ENCODE results near the gene BMP8A.
"Not testable (repeated sequence)": the region's sequence is repeated elsewhere in the genome, so short reads cannot be mapped to it uniquely, and the experiment has no call there.

The BMP8A gene

DNA sequence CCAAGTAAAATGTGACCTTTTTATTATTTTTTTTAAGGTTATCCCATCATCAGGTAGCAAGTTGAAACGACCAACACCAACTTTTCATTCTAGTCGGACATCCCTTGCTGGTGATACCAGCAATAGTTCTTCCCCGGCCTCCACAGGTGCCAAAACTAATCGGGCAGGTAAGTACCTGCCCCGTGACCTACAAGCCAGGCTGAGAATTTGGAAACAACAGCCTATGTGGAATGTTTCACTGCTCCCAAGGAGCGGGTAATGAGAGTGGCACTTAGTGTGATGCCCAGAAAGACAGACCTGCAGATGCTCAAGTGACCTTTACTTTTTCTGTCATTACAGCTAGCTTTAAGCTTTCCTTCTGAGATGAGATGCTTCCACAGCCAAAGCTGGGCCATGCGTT is 6.9 kb upstream of the BMP8A start:
- DNase-seq, result no peak

DNA sequence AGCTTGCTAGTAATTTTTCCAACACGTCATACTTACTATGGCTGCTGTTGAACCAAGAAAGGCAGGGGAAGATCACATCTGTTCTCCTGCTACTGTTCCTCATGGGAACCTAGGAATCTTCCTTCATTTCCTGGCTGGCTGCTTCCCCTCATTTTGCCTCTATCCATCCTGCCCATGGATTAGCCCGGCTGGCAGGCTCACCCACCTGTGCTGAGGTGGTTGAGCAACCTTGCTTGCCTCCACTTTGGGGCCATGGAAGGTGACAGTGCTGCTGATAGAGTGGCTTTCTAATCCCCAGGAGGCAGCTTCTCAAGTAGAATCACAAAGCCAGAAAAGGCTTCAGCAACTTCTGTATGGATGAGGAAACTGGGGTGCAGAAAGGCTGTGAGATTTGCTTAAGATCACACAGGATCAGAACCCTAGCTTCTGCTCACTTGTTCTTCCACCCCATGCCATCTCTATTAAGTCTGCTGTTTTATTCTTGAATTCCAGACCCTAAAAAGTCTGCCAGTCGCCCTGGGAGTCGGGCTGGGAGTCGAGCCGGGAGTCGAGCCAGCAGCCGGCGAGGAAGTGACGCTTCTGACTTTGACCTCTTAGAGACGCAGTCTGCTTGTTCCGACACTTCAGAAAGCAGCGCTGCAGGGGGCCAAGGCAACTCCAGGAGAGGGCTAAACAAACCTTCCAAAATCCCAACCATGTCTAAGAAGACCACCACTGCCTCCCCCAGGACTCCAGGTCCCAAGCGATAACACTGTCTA is 6.2 kb upstream of the BMP8A start:
- no peak for DNase-seq

DNA sequence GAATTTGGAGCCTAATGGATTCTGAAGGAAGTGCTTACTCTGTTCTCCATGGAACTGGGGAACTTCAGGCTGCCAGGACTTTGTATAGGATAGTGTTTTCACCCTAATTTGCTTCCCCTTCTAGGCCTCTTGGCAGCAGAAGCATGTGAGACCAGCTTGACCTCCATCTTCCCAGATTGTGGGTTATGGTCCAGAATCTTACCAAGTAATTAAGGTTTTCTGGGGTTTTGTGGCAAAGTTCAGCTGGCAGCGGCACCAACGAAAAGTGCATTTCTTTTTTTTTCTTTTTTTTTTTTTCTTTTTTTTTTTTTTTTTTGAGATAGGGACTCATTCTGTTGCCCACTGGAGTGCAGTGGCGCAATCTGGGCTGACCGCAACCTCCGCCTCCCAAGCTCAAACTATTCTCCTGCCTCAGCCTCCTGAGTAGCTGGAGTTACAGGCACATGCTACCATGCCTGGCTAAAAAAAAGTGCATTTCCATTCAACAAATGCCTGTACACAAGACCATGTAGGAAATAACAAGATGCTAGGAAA is 3.4 kb upstream of the BMP8A start:
- no peak for DNase-seq

DNA sequence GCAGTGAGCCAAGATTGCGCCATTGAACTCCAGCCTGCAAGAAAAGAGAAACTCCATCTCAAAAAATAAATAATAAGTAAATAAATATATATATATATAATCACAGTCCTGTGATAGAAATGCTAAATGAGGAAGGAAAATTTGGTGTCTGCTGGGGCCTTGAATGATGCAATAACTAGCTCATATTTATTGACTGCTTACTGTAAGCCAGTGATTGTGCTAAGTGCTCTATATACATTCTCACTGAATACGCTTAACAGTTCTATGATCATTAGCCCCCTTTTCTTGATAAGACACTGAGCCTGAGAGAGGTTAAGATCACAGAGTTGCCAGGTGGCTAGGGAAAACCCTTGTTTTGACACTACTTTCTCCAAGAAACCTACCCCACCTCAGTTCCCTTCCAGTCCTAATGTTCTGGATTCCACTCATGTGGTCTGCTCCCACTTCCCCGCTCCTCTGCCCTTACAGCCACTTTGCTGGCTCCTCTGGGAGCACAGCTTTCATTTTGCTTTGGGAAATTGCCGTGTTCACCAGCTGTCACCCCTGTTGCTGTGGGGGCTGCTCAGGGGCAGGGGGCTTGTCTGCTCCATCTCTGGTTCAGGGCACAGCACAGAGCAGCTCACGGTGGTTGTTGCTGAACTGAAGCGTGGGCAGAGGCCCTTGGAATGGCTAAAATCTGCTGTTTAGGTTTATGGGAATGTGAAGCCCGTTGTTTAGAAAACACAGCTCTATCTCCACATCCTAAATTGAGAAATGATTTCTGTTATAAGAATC is 2.5 kb upstream of the BMP8A start:
- DNase-seq, result no peak

DNA sequence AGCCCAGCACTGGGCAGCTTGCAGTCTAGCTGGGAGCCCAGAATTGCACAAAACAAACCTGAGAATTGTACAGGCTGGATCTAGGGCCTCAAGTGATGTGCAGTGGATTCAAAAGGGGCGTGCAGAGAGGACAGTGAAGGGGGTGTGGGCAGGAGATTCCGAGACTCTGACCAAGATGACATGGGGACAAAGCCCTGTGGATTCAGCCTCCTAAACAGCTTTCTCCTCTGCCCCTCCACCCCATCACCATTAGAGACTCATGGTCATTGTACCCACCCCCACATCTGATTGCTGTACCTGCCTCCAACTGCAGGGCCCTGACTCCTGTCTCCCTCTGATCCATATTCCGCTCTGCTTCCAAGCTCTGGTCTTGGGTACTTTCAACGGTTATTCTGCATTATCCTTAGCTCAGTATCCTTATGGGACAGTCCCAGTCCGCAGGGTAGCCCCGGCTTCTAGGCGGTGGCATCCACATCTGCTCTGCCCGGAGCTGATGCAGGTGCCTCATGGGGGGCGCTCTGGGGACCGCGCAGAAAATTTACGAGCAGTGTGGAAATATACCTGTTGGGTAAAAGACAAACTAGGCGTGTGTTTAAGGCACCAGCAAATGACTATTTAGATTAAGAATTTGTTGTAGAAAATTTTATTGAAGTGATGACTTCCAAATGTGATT is 1.7 kb upstream of the BMP8A start:
- no peak for DNase-seq

DNA sequence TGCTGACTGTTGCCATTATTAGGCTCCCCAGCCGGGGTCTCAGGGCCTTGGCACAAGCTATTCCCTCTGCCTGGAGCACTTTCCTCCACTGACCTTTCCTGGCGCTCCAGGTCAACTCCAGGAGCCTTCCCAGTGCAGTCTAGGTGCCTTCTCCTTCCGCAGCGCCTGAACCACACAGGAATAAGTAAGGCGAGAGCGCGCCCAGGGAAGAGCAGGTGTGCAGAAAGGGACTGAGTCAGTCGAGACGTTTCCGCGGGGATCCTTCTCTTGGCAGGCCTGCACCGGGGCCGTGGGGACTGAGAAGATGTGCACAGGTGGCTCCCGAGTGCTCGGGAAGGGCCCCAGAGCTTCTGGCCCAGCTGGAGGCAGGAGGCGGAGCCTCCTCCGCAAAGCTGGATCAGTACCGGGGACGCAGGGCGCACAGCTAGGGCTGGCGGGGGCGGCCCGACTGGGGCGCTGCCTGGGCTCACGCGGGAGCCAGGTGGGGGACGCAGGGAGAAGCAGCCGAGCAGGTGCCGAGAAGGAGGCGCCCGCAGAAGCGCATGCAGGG is 765 bp upstream of the BMP8A start:
- DNase-seq, result no peak

DNA sequence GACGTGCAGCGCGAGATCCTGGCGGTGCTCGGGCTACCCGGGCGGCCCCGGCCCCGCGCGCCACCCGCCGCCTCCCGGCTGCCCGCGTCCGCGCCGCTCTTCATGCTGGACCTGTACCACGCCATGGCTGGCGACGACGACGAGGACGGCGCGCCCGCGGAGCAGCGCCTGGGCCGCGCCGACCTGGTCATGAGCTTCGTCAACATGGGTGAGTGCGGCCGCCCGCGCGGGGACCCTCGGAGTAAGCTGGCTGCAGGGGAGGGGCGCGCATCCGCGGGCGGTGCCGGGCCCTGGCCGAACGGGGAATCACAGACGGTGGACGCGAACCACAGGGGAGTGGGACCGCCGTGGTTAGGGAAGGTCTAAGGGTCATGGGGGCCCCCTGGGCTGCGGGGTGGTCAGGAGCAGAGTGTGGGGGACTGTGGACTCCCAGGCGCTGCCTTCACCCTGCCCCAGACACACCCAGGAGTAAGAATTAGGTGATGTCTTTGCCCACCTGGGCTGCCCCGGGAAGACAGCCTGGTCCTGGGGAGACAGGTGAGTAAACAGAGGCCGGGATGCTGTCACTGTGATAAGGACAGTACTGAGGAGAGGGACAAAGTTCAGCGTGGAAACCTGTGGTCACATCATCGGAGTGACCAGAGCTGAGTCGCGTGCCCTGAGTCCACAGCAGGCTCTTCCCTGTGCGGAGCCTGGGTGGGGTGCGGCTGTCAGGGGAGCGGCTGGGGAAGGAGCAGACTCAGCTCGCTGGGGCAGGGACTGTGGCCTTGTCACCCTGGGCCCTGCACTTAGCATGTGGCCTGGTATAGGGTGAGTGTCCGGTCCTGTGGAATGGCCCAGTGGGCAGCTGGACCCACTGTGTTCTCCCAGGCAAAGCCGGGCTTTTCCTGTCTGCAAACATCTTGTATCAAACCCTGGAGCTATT is 944 bp downstream of the BMP8A start:
- not testable (repeated sequence) for DNase-seq

DNA sequence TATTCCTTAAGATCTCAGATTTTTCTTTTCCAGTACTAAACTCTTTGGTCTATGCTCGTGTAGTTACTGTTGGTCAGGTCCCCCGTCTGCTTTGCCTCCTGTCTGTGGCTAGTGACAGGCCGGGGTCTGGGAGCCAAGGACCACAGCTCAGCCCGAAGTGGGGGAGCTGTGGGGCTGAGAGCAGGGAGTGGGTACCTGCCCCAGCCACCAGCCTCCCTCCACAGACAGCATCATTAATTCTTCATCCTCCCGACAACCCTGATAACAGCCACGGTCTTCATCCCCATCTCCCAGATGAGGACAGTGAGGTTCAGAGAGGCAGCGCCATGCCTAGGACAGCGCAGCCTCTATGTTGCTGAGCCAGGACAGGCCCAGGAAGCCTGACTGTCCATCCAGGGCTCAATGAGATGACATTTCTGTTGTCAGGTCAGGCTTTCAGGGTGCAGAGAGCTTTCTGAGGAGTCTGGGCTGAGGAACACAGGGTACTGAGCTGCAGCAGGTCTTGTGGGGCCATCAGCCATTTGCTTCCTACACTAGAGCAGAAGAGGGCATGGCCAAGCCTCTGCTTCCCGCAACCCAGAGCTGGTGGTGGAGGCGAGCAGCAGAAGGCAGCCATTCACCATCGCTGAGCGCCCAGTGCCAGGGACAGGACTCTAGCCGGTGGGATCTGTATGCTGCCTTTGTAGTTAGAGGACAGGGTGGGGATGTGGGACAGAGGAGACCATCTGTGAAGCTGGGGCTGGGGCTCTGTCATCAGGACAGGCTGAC is 1.8 kb downstream of the BMP8A start:
- not testable (repeated sequence) for DNase-seq

DNA sequence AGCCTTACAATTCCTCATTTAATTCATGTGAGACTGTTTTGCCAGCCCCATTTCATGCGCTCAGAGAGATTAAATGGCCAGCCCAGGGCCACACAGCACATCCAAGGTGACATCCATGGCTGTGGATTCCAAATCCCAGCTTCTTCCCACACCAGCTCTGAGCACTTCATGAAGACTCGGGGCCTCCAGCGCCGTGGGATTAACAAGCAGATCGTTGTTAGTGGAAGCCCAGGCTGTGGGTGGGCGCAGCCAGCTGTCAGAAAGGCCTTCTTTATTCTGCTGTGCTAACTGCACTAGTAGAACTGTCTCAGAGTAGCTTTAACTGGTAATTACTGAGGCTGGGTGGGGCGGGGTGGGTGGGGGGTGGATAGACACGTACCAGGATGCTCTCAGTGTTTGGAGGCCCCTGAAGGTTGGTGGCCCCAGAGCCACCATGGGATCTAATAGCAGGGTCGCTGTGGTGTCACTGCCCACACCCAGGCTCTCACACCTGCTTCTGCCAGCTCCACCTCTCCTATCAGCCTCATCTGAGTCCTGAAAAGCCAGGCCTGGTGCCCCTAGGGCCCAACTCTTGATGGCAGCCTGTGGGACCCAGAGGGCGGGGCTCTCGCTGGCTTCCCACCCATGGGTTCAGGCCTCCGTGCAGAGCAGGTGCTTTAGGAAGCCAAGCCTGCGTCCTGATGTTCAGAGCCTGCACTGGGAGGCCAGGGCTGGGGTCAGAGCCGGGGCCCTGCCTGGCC is 3.4 kb downstream of the BMP8A start:
- no peak for DNase-seq

DNA sequence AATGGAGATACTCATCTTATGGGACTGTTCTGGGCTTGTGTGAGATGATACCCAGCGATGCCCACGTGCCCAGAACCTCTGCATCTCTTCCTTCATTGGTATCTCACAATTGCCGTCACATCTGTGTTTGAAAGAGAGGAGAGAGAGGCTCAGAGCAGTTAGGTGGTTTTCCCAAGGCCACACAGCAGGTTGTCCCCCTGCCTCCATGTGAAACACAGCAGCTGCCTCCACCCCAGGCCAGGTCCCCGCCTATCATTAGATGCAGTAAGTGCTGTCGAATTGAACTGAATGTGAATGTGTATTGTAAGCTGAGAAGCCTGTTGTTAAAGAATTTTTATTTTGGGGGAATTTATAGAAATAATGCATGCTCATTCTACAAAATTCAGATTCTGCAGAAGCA is 5.1 kb downstream of the BMP8A start:
- DNase-seq, result not testable (repeated sequence)

DNA sequence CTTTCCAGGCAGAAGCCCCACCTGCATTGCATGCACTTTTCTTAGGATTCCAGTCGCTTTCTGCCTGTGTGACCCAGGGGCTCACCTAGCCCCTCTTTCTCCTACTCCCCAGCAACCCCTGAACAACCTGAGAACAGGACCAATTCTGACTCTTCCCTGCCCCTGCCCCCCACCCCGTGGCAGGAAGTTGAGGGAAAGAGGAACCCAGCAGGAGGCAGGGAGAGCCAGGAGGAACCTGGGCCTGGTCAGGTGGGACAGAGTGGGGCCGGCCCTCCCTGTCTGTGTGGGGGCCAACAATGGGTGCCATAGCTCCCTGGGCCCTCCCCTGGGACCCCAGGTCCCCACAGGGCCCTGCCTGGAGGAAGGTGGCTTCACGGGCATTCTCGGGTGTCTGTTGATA is 6.1 kb downstream of the BMP8A start:
- DNase-seq, result no peak

DNA sequence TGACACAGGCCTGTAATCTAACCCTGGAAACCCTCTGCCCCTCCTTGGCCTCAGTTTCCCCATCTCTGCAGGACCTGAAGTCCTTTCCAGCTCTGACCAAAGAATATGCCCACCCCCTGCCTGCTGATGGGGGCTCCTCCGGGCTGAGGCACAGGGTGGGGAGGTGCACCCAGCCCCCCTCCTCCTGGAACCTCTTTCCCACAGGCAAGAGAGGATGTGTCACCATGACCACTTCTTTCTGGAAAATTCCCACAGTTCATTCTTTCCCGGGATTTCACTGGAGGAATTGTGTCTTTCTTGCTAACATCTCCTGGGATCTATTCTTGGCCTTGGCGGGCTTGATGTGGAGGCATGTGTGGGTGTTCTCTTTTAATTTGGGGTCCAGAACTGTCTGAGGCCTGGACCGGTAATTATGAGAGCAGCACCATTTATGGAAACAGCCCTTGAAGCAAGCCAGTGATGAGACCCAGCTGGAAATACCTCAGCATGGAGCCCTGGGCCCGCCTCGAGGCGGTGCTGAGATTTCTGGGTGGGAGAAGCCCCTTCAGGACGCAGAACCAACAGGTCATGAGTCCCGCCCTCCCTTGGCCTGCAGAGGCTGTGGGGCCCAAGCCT is 6.8 kb downstream of the BMP8A start:
- DNase-seq, result not testable (repeated sequence)

DNA sequence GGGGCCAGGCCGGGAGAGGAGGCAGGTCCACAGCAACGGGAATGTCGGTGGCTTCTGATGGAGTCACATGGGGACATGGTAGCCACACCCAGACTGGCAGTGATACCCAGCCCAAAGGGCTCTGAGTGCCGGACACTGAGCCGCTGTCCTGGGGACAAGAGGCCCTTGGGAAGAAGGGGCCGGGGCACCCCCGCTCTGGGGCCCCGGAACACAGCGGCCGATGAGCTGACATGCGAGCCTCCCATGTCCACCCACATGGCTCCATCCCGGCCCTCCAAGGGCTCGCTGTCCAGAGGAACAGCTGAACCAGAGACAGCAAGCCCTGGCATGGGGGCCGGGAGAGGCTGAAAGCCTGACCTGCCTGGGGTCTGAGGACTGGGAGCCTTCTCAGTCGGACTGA is 7.4 kb downstream of the BMP8A start:
- DNase-seq, result not testable (repeated sequence)

DNA sequence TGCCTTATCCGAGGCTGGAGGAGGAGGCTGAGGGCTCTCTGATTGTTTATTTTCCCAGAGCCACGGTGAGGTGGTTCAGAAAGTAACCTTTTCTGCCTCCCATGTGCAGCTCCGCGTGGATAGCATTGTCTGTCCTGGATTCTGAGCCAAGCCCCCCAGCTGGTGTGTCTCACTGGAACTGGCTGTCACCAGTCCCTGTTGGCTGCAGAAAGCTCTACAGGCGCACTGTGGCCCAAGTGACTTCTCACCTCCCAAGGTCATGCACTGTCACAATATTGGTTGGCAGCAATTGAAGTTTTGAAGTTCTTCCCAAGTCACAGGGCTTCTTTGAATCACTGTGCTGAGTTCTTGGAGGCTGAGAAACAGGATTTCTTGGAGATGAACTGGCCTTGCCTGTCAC is 8.2 kb downstream of the BMP8A start:
- DNase-seq, result no peak

DNA sequence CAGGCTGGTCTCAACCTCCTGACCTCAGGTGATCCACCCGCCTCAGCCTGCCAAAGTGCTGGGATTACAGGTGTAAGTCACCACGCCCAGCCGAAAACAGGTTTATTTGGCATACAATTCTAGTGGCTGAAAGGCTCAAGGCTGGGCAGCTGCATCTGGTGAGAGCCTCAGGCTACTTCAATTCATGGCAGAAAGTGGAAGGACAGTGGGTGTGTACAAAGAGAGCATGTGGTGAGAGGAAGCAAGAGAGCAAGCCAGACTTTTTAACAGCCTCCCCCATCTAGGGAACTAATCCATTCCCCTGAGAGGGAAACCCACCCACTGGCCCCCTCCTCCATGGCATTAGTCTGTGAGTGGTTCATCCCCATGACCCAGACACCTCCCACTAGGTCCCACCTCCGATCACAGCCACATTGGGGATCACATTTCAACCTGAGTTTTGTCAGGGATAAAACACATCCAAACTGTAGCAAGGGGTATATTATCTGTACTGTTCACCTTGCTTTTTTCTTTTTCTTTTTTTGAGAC is 9.5 kb downstream of the BMP8A start:
- DNase-seq, result no peak

DNA sequence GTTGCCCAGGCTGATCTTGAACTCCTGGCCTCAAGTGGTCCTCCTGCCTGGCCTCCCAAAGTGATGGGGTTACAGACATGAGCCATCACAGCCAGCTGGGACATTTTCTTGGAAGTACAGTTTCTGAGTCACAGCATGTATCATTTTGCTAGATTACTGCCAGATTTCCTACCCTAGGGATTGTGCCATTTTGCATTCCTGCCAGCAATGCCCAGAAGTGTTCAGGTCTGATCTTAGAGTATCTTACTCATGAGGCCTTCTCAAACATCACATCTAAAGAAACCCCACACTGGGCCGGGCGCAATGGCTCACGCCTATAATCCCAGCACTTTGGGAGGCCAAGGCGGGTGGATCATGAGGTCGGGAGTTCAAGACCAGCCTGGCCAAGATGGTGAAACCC is 10.2 kb downstream of the BMP8A start:
- DNase-seq, result no peak

DNA sequence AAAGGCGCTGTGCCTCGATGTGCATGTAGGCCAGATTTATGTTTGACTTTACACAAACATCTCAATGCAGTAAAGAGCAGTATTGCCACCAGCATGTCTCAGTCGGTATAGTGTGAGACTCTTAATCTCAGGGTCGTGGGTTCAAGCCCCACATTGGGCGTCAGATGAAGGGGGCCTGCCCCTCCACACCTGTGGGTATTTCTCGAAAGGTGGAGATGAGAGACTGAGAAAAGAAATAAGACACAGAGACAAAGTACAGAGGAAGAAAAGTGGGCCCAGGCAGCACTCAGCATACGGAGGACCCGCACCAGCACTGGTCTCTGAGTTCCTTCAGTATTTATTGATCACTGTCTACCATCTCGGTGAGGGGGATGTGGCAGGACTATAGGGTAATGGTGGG is 13.0 kb downstream of the BMP8A start:
- not testable (repeated sequence) for DNase-seq

DNA sequence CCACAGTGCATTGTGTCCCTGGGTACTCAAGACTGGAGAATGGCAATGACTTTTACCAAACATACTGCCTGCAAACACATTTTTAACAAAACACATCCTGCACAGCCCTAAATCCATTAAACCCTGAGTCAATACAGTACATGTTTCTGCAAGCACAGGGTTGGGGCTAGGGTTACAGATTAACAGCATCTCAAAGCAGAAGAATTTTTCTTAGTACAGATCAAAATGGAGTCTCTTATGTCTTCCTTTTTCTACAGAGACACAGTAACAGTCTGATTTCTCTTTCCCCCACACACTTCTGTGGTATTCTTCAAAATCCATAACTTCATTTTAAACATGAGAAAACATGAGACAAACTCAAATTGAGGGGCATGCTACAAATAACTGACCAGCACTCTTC is 13.9 kb downstream of the BMP8A start:
- no peak for DNase-seq

DNA sequence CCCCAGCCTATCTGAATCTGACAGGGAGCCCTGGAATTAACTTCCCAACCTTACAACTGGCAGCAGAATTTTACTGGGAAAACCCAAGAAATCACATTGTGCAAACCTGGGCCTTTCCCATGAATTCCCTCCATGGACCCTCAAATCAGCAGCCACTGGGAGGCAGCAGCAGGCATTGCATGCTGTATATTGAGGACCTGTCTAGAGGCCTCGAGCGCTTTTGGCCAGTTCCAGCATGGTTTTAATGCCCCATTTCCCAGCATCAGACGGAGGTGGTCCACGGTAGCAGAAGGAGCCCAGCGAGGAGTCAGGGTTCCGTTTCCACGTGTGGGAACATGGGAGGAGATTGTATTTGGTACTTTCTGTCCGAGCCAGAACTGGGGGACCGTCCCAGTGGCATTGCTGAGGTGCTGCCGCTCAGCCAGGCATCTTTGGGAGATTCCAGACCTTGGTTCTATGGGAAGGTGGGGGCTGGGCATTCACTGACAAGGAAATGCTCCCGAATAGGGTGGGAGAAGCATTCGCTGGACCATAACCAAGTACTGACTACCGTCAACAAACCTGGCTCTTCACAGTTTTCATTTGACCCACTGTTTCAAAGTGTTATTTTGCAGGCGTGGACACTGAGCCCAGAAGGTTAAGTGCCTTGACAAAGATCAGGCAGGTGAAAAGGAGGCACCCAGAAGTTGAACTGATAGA is 15.9 kb downstream of the BMP8A start:
- DNase-seq, result no peak

Data from GDM1 (cell line).